IMR-90 (cell line): Measurements from ENCODE around the gene OR13C8.

ENCODE experiments used
- CEBPB ChIP-seq: IDR thresholded peaks from 2 replicates; pipeline ENCODE4 v1.6.1; 2012; ENCODE audit warnings: low read depth, low read length, improper control_type of control experiment
- CTCF ChIP-seq: conservative IDR thresholded peaks from 2 replicates; pipeline ENCODE4 v1.5.1; 2012; ENCODE audit warnings: mild to moderate bottlenecking, low read depth, low read length, improper control_type of control experiment
- ELK1 ChIP-seq: fragments of 150-350 bp; IDR thresholded peaks from 2 replicates; pipeline ENCODE4 v1.6.1; 2016; ENCODE audit warnings: low read depth, mild to moderate bottlenecking, low read length, moderate library complexity, borderline replicate concordance
- NFE2L2 ChIP-seq: fragments of 150-350 bp; IDR thresholded peaks from 2 replicates; pipeline ENCODE4 v1.6.1; 2016; ENCODE audit warnings: low read depth, mild to moderate bottlenecking, low read length
- POLR2A ChIP-seq: IDR thresholded peaks from 2 replicates; pipeline ENCODE4 v1.6.1; 2012; ENCODE audit warnings: mild to moderate bottlenecking, low read depth, low read length
- RFX5 ChIP-seq: IDR thresholded peaks from 2 replicates; pipeline ENCODE4 v1.8.0; 2012; ENCODE audit warnings: low read depth, mild to moderate bottlenecking, low read length, moderate library complexity
- USF2 ChIP-seq: fragments of 150-350 bp; IDR thresholded peaks from 2 replicates; pipeline ENCODE4 v1.6.1; 2017; ENCODE audit warnings: mild to moderate bottlenecking, antibody characterized with exemption, low read length, low read depth

GRCh38 chr9:104580562-104580961 lies 11.6 kb downstream of the OR13C8 start:
- TF ChIP-seq RFX5 (no peak), CTCF (no peak), USF2 (no peak), ELK1 (no peak), POLR2A (no peak), CEBPB (no peak), NFE2L2 (no peak)
